Activated CD4-positive, alpha-beta T cell treated with anti-CD3 and anti-CD28 coated beads for 36 hours (primary cell): Measurements from ENCODE around the gene CCL25. TPM values are rescaled to one million over a fixed set of nuclear protein-coding genes. Genes with fewer than 3 reads are reported as not detected.

Experiments used
- ATAC-seq: fragments of 200-7000 bp; cut with Tn5 transposase; one replicate; pipeline ENCODE4 v1.10.0; 2021; ENCODE audit warnings: mild to moderate bottlenecking, moderate library complexity
- CTCF ChIA-PET: fragments of 350-600 bp; sonication (Branson Sonifier 250); formaldehyde crosslinking; loops from one replicate; lab custom pipeline; 2021; ENCODE audit warnings: antibody characterized with exemption; lab: Charles Lee
- POLR2A ChIA-PET: fragments of 350-600 bp; sonication (Branson Sonifier 250); formaldehyde crosslinking; loops from one replicate; lab custom pipeline; 2021; ENCODE audit warnings: antibody characterized with exemption, inconsistent platforms; lab: Charles Lee
- DNase-seq: peaks from one replicate; pipeline ENCODE4 v3.0.0-alpha.2; 2020
- H3K27ac Mint-ChIP-seq: one replicate; pipeline ENCODE4 v1.8.0; 2021; ENCODE audit warnings: mixed read lengths
- H3K27me3 Mint-ChIP-seq: one replicate; pipeline ENCODE4 v1.8.0; 2021; ENCODE audit warnings: mixed read lengths
- H3K36me3 Mint-ChIP-seq: one replicate; pipeline ENCODE4 v1.8.0; 2021; ENCODE audit warnings: low read depth, mixed read lengths
- H3K4me1 Mint-ChIP-seq: one replicate; pipeline ENCODE4 v1.8.0; 2021; ENCODE audit warnings: mixed read lengths
- H3K4me3 Mint-ChIP-seq: one replicate; pipeline ENCODE4 v1.8.0; 2021; ENCODE audit warnings: mild to moderate bottlenecking, moderate library complexity, mixed read lengths
- H3K9me3 Mint-ChIP-seq: one replicate; pipeline ENCODE4 v1.8.0; 2021; ENCODE audit warnings: low read depth, mixed read lengths
- intact Hi-C, 2 experiments: fragments of 100-400 bp; cut with DNase I in 1 of 2; cut with micrococcal nuclease in 1 of 2; formaldehyde crosslinking; loops; one replicate each; pipeline versions ENCODE4 v1.14.2 to v1.15.1; 2022 to 2024; cut with DNase I, micrococcal nuclease
- total RNA-seq, 2 experiments: library from RNA; stranded (reverse); gene quantifications; one replicate each; pipeline ENCODE4 v1.2.3, GENCODE V29; 2021

The CCL25 gene
- total RNA-seq, 2 experiments from 2014 or later = 0.26 TPM; not detected in 1

DNA sequence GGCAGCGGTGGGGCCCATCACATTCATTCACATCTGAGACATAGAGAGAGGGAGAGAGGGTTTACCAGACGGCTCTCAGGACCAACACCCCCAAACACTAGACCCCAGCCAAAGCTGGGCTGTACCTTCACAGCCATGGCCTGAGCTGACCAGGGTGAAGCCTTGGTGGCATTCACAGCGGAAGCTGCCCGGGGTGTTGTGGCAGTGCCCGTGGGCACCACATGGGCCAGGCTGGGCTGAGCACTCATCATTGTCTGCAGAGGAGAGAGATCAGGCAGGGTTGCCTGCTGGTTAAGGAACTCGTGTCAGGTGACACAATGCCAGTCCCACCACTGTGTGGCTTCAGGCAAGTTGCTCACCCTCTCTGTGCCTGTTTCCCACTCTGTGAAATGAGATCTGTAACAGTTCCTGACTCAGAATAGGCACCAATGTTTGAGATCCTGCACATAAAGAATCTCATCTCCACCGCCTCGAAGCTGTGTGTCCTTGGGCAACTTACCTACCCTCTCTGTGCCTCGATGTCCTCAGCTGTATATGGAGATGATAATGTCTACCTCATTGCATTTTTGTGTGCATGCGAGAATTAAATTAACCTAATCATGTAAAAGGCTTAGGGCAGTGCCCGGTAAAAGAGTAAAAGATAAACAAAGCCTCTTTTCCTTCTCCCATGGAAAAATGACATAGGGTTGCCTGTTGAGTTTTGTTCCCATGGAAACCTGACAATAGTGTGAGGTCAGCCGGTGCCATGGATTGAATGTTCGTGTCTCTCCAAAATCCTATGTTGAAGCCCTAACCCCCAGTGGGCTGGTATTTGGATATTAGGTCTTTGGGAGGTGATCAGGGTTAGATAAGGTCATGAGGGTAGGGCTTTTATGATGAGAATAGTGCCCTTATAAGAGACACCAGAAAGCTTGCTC is 22.9 kb downstream of the CCL25 start:
- ChIA-PET CTCF (no interaction called here), POLR2A (no interaction called here)
- Mint-ChIP-seq H3K4me3 (no peak overlapping the region), H3K4me1 (peaks cover 2% of the 10 kb centered on the region), H3K9me3 (peaks cover 13% of the 10 kb centered on the region), H3K36me3 (no peaks in the 10 kb centered on the region), H3K27ac (no peak overlapping the region), H3K27me3 (no peaks in the 10 kb centered on the region)
- DNase-seq (no peak), ATAC-seq (no peak)
- intact Hi-C loops = no loop called here

DNA sequence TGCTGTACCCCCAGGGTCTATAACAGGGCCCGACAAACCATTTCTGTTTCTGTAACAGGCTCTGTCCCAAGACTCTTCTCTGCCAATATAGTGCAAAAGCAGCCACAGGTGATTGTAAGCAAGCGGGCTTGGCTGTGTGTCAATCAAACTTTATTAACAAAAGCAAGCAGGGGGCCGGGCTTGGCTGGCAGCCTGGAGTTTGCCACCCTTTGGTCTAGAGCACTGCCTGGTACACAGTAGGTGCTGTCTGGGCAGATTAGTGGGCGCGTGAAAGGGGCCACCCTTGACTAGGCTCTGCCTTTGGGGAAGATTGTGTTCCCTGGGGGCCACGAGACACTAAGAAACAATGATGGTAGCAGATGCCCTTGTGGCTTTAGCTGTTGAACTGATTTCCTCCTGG is 27.4 kb downstream of the CCL25 start:
- Mint-ChIP-seq H3K27me3 (peaks cover 3% of the 10 kb centered on the region), H3K36me3 (no peaks in the 10 kb centered on the region), H3K4me1 (no peaks in the 10 kb centered on the region), H3K9me3 (no peaks in the 10 kb centered on the region), H3K27ac (no peak overlapping the region), H3K4me3 (no peak overlapping the region)
- POLR2A ChIA-PET = no interaction called here
- intact Hi-C loops = no loop called here
- CTCF ChIA-PET = no interaction called here
- ATAC-seq (no peak), DNase-seq (no peak)

DNA sequence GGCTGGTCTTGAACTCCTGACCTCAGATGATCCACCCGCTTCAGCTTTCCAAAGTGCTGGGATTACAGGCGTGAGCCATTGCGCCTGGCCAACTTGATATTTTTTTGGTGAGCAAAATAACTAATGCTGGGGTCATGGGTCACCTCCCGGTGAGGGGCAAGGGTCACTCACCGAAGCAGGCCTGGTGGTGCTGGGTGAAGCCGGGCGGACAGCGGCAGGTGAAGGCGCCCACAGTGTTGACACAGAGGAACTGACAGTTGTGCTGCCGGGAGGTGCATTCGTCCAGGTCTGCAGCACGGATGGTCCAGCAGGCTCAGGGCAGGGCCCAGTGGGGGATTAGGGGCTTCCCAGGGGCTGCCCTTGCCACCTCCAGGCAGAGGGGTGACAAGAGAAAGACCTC is 28.3 kb downstream of the CCL25 start:
- intact Hi-C loops = no loop called here
- no peak overlapping the region for H3K27ac Mint-ChIP-seq
- ATAC-seq = no peak
- H3K27me3 Mint-ChIP-seq = peaks cover 3% of the 10 kb centered on the region
- H3K4me1 Mint-ChIP-seq = no peaks in the 10 kb centered on the region
- ChIA-PET POLR2A (no interaction called here), CTCF (no interaction called here)
- no peak for DNase-seq
- no peak overlapping the region for H3K4me3 Mint-ChIP-seq
- H3K9me3 Mint-ChIP-seq = no peaks in the 10 kb centered on the region
- H3K36me3 Mint-ChIP-seq = no peaks in the 10 kb centered on the region

DNA sequence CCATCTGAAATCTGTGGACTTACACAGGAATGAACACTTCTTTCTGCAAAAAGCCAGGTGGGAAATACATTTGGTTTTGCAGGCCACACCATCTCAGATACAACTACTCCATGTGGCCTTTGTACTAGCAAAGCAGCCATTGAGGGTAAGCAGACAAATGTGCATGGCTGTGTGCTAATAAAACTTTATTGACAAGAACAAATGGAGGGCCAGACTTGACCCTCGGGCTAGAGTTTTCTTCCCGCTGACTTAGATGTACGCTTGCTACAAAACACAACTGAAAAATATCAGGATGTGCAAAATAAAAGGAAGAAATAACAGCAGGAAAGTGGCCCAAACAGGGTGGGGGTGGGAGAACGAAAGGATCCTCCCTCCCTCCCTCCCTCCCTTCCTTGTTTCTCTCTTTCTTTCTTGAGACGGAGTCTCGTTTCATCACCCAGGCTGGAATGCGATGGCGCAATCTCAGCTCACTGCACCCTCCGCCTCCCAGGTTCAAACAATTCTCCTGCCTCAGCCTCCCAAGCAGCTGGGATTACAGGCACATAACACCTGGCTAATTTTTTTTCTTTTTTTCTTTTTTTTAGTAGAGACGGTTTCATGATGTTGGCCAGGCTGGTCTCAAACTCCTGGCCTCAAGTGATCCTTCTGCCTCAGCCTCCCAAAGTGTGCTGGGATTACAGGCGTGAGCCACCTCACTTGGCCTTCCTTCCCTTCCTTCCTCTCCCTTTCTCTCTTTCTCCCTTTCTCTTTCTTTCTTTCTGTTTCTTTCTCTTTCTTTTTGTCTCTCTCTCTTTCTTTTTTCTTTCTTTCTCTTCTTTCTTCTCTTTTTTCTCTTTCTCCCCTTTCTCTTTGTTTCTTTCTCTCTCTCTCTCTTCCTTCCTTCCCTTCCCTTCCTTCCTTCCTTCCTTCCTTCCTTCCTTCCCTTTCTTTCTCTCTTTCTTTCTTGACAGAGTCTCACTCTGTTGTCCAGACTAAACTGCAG is 29.3 kb downstream of the CCL25 start:
- intact Hi-C loops = no loop called here
- H3K27ac Mint-ChIP-seq = no peak overlapping the region

DNA sequence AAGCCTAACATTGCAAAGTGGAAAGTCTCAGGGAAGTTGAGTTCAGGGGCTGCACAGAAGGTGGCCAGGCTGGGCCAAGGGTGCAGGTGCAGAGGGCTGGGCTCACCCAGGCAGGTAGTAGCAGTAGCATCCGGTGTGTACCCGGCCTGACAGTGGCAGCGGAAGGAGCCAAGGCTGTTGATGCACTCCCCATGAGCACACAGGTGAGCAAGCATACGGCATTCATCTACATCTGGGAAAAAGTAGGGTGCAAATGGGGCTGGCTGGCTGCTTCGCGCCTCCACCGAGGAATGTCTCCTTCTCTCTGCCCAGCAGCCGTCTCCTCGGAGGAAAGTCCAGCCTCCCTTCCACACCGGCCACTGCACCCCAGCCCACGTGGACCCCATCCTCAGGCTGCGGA is 30.6 kb downstream of the CCL25 start:
- DNase-seq (no peak), ATAC-seq (no peak)
- ChIA-PET CTCF (no interaction called here), POLR2A (no interaction called here)
- Mint-ChIP-seq H3K4me3 (no peak overlapping the region), H3K27ac (no peak overlapping the region), H3K9me3 (no peaks in the 10 kb centered on the region), H3K27me3 (peaks cover 3% of the 10 kb centered on the region), H3K36me3 (no peaks in the 10 kb centered on the region), H3K4me1 (no peaks in the 10 kb centered on the region)
- intact Hi-C loops = no loop called here

More for the DNA sequence above, 29.3 kb downstream of the CCL25 start:
- DNase-seq (no peak), ATAC-seq (no peak)
- peaks cover 3% of the 10 kb centered on the region for H3K27me3 Mint-ChIP-seq
- no peaks in the 10 kb centered on the region for H3K9me3 Mint-ChIP-seq
- H3K4me1 Mint-ChIP-seq = no peaks in the 10 kb centered on the region
- H3K36me3 Mint-ChIP-seq = no peaks in the 10 kb centered on the region
- H3K4me3 Mint-ChIP-seq = no peak overlapping the region
- ChIA-PET POLR2A (interaction anchor here (0.6 to 0.7 kb wide), 2 partner anchors 137 to 140 kb away, joined by 5 to 6 read pairs; no protein-coding TSS in a partner anchor), CTCF (interaction anchor here (0.8 kb wide), 1 partner anchor 1274 kb away, joined by 3 read pairs; no protein-coding TSS in a partner anchor)

DNA sequence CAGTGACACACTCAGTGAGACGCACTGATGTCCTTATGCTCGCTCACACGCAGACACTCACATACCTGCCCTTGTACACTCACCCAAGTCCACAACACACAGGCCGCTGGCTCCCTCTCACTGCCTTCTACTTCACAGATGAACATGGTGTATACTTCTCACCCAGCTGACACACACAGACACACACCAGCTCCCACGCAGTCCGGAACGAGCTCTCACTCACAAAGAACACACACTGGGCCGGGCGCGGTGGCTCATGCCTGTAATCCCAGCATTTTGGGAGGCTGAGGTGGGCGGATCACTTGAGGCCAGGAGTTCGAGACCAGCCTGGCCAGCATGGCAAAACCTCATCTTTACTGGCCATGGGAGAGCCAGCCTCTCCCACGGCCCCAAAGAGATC is 31.6 kb downstream of the CCL25 start:
- Mint-ChIP-seq H3K9me3 (no peaks in the 10 kb centered on the region), H3K4me3 (no peak overlapping the region), H3K27me3 (peaks cover 3% of the 10 kb centered on the region), H3K36me3 (no peaks in the 10 kb centered on the region), H3K4me1 (no peaks in the 10 kb centered on the region), H3K27ac (no peak overlapping the region)
- intact Hi-C loops = no loop called here
- ChIA-PET POLR2A (no interaction called here), CTCF (no interaction called here)
- no peak for DNase-seq
- ATAC-seq = no peak

DNA sequence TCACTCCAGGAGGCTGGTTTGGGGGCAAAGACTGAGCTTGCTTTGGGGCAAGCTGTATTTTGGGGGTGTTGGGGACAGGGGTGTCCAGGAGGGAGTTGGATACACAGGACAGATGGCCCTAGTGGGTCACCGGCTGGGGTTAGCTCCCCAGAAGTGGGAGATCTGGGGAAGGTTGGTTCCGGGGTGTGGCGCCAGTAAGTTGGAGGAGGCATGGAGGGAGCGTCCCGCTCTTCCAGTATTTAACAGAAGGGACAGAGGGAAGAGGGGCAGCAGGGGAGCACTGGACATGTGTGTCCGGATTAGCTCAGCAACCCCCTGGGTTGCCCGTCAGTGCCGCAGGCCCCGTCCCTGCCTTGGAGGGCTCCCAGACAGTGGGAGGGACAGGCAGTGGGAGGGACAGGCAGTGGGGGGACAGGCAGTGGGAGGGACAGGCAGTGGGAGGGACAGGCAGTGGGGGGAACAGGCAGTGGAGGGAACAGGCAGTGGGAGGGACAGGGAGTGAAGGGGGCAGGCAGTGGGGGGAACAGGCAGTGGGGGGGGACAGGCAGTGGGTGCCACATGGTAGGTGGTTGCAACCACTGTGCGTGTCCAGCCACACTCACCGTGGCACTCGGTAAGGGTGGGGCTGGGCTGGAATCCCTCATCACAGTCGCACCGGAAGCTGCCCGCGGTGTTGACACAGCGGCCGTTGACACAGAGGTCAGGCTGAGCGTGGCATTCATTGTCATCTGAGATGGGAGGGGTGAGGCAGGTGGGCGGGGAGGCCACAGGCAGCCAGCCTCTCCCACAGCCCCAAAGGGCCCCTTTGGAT is 33.2 kb downstream of the CCL25 start:
- H3K27me3 Mint-ChIP-seq = peaks cover 3% of the 10 kb centered on the region
- ATAC-seq (no peak), DNase-seq (no peak)
- intact Hi-C loops = no loop called here
- H3K36me3 Mint-ChIP-seq = no peaks in the 10 kb centered on the region
- ChIA-PET POLR2A (no interaction called here), CTCF (interaction anchor here (1.2 kb wide), 1 partner anchor 141 kb away, joined by 3 read pairs; no protein-coding TSS in a partner anchor)
- H3K4me1 Mint-ChIP-seq = no peaks in the 10 kb centered on the region
- H3K9me3 Mint-ChIP-seq = no peaks in the 10 kb centered on the region
- no peak overlapping the region for H3K27ac Mint-ChIP-seq
- no peak overlapping the region for H3K4me3 Mint-ChIP-seq

DNA sequence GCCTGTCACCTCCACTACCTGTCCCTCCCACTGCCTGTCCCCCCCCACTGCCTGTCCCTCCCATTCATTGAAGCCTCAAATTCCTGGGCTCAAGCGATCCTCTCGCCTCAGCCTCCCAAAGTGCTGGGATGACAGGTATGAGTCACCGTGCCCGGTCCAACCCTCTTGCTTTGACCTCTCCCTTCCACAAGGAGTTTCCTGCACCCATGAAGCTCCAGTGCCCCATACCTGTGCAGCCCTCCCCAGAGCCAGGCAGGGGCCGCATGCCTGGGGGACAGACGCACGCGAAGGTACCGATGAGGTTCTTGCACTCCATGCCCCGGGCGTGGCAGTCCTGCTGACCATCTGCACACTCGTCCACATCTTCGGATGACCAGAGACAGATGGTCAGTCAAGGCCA is 34.3 kb downstream of the CCL25 start:
- H3K4me1 Mint-ChIP-seq = no peaks in the 10 kb centered on the region
- ChIA-PET POLR2A (no interaction called here), CTCF (no interaction called here)
- H3K4me3 Mint-ChIP-seq = no peak overlapping the region
- intact Hi-C loops = no loop called here
- H3K27ac Mint-ChIP-seq = no peak overlapping the region
- no peak for ATAC-seq
- no peaks in the 10 kb centered on the region for H3K36me3 Mint-ChIP-seq
- peaks cover 3% of the 10 kb centered on the region for H3K27me3 Mint-ChIP-seq
- DNase-seq = no peak
- H3K9me3 Mint-ChIP-seq = no peaks in the 10 kb centered on the region

DNA sequence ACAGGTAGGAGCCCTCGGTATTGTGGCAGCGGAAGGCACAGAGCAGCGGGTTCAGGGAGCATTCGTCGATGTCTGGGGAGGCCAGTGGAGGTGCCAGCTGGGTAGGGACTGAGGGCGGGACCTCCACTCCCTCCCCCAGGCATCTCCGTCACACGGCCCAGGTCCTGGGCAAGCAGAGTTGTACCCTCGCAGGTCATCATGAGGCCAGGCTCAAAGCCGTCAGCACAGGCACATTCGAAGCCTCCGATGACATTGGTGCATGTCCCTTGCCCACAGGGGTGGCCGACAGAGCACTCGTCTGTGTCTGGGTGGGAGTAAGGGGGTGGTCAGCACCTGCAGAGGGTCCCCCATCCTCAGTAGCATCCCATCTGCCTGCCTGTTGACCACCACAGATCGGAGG is 35.3 kb downstream of the CCL25 start:
- Mint-ChIP-seq H3K27me3 (peaks cover 3% of the 10 kb centered on the region), H3K27ac (no peak overlapping the region), H3K9me3 (no peaks in the 10 kb centered on the region), H3K36me3 (no peaks in the 10 kb centered on the region), H3K4me1 (no peaks in the 10 kb centered on the region), H3K4me3 (no peak overlapping the region)
- DNase-seq (no peak), ATAC-seq (no peak)
- intact Hi-C loops = no loop called here
- ChIA-PET POLR2A (no interaction called here), CTCF (no interaction called here)

DNA sequence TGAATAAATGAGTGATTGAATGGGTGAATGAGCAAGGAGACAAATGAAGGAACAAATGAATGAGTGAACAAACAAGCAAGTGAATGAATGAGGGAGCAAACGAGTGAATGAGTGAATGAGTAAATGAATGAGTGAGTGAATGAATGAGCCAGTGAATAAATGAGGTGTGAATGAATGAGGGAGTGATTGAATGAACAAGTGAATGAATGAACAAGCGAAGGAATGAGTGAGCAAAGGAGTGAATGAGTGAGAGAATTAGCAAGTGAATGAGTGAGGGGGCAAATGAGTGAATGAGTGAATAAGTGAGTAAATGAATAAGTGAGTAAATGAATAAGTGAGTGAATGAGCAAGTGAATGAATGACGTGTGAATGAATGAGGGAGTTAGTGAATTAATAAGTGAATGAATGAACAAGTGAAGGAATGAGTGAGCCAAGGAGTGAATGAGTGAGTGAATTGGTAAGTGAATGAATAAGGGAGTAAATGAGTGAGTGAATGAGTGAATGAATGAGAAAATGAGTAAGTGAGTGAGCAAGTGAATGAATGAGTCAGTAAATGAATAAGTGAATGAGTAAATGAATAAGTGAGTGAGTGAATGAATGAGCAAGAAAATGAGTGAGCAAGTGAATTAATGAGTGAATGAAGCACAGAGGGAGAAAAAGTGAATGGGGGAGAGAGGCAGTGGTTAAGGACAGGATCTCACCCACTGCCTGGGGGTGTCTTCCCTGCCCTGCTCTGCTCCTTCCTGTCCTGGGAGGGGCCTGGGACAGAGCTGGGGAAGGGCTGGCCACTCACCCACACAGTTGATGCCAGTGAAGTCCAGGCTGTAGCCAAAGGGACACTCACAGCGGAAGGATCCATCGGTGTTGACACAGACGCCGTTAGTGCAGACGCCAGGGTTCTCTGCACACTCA is 36.4 kb downstream of the CCL25 start:
- H3K27me3 Mint-ChIP-seq = peaks cover 2% of the 10 kb centered on the region
- peaks cover 3% of the 10 kb centered on the region for H3K9me3 Mint-ChIP-seq
- no peak overlapping the region for H3K27ac Mint-ChIP-seq
- ATAC-seq = no peak
- DNase-seq = no peak
- H3K4me3 Mint-ChIP-seq = no peak overlapping the region
- intact Hi-C loops = no loop called here
- H3K4me1 Mint-ChIP-seq = no peaks in the 10 kb centered on the region
- CTCF ChIA-PET = no interaction called here
- no peaks in the 10 kb centered on the region for H3K36me3 Mint-ChIP-seq
- POLR2A ChIA-PET = no interaction called here
